HepG2 (cell line): Measurements from ENCODE around the gene KDM5A. TPM values are rescaled to one million over a fixed set of nuclear protein-coding genes. Genes with fewer than 3 reads are reported as not detected.
A peak's percentile ranks its signal among the peaks of the same experiment; 100 is the strongest.

Experiments
- HMGA1 ChIP-seq: sonication (generic); formaldehyde crosslinking; conservative IDR thresholded peaks from 2 replicates; pipeline ENCODE4 v1.4.0; 2020; ENCODE audit warnings: missing genetic modification reagents
- IKZF4 ChIP-seq: sonication (generic); formaldehyde crosslinking; IDR thresholded peaks from 2 replicates; pipeline ENCODE4 v1.5.1; 2020; ENCODE audit warnings: borderline replicate concordance, mild to moderate bottlenecking, low read depth, missing genetic modification reagents; ENCODE audit errors: not compliant biosample characterization
- KDM4B ChIP-seq: sonication (generic); formaldehyde crosslinking; IDR thresholded peaks from 2 replicates; pipeline ENCODE4 v1.4.0; 2020; ENCODE audit warnings: missing genetic modification reagents
- MATR3 ChIP-seq: sonication (generic); formaldehyde crosslinking; IDR thresholded peaks from 2 replicates; pipeline ENCODE4 v1.4.0; 2020; ENCODE audit warnings: missing genetic modification reagents
- MBD4 ChIP-seq: IDR thresholded peaks from 2 replicates; pipeline ENCODE4 v1.6.1; 2012; ENCODE audit warnings: low read length, inconsistent platforms, borderline replicate concordance
- NFRKB ChIP-seq: fragments of 450-650 bp; IDR thresholded peaks from 2 replicates; pipeline ENCODE4 v1.6.1; 2017
- RBM22 ChIP-seq: fragments of 200-400 bp; formaldehyde crosslinking; optimal IDR thresholded peaks from 2 replicates; pipeline ENCODE3; 2017; ENCODE audit warnings: mild to moderate bottlenecking, low read length, moderate library complexity
- RFXAP ChIP-seq: sonication (generic); formaldehyde crosslinking; IDR thresholded peaks from 2 replicates; pipeline ENCODE4 v1.4.0; 2020; ENCODE audit warnings: missing genetic modification reagents, borderline replicate concordance
- RXRB ChIP-seq: IDR thresholded peaks from 2 replicates; pipeline ENCODE4 v1.6.1; 2016; ENCODE audit warnings: borderline replicate concordance, missing genetic modification reagents, missing compliant biosample characterization
- SATB2 ChIP-seq: sonication (generic); formaldehyde crosslinking; IDR thresholded peaks from 2 replicates; pipeline ENCODE4 v1.5.0; 2020; ENCODE audit warnings: missing genetic modification reagents
- SIX1 ChIP-seq: sonication (generic); formaldehyde crosslinking; IDR thresholded peaks from 2 replicates; pipeline ENCODE4 v1.4.0; 2020; ENCODE audit warnings: missing genetic modification reagents, borderline replicate concordance
- TCF7 ChIP-seq: sonication (generic); IDR thresholded peaks from 2 replicates; pipeline ENCODE4 v1.6.1; 2016; ENCODE audit warnings: antibody characterized with exemption, low read depth
- ZFX ChIP-seq: sonication (generic); formaldehyde crosslinking; IDR thresholded peaks from 2 replicates; pipeline ENCODE4 v1.4.0; 2020; ENCODE audit warnings: mild to moderate bottlenecking, low read depth, missing genetic modification reagents, moderate library complexity
- ZNF160 ChIP-seq: sonication (generic); formaldehyde crosslinking; IDR thresholded peaks from 2 replicates; pipeline ENCODE4 v1.8.0; 2022; ENCODE audit warnings: mild to moderate bottlenecking, inconsistent platforms, missing genetic modification reagents
- ZNF678 ChIP-seq: sonication (generic); formaldehyde crosslinking; IDR thresholded peaks from 2 replicates; pipeline ENCODE4 v1.4.0; 2020; ENCODE audit warnings: mild to moderate bottlenecking, missing genetic modification reagents
- ZNF720 ChIP-seq: sonication (generic); formaldehyde crosslinking; IDR thresholded peaks from 2 replicates; pipeline ENCODE4 v1.4.0; 2020; ENCODE audit warnings: missing genetic modification reagents
- ZNF777 ChIP-seq: sonication (generic); formaldehyde crosslinking; IDR thresholded peaks from 2 replicates; pipeline ENCODE4 v1.4.0; 2020; ENCODE audit warnings: missing genetic modification reagents
- ZSCAN9 ChIP-seq: IDR thresholded peaks from 2 replicates; pipeline ENCODE4 v1.6.1; 2016; ENCODE audit warnings: borderline replicate concordance
- ZZZ3 ChIP-seq: sonication (generic); formaldehyde crosslinking; IDR thresholded peaks from 2 replicates; pipeline ENCODE4 v1.4.0; 2020; ENCODE audit warnings: missing genetic modification reagents, mild to moderate bottlenecking, borderline replicate concordance
- polyA plus RNA-seq, 8 experiments: library from polyadenylated mRNA; depleted of rRNA in 3 of 8; stranded (reverse) in 7 of 8; unstranded in 1 of 8; fragments of >200 nt; fragmentation: Illumina TruSeq in 4 of 8; extraction: Trizol in 4 of 8; gene quantifications; 2 replicates each; pipeline versions ENCODE4 v1.2.1 to v1.2.3, GENCODE V29; 2011 to 2016; ENCODE audit warnings: low read depth in 4 of 8, missing spikeins in 1 of 8, mixed read lengths in 1 of 8; ENCODE audit not compliant: insufficient read depth in 1 of 8
- total RNA-seq, 5 experiments: library from RNA; depleted of rRNA; stranded (reverse); fragments of >200 nt; fragmentation: Illumina TruSeq; extraction: Trizol; gene quantifications; 2 replicates each; pipeline ENCODE4 v1.2.3, GENCODE V29; 2016; ENCODE audit warnings: low read depth in 1 of 5
- TF ChIP-seq, protein P1 (sequence below): sonication (generic); formaldehyde crosslinking; IDR thresholded peaks from 2 replicates; pipeline ENCODE4 v1.4.0; 2020; ENCODE audit warnings: missing genetic modification reagents
- TF ChIP-seq, protein P2 (sequence below): sonication (generic); formaldehyde crosslinking; IDR thresholded peaks from 2 replicates; pipeline ENCODE4 v1.4.0; 2020; ENCODE audit warnings: missing genetic modification reagents, borderline replicate concordance

Gene KDM5A
- total and polyA plus RNA-seq, 2 of the 13 experiments (the other 11 are each of a cell fraction or from before 2014, with no cell fraction given) = 12.0 to 29.2 TPM

GRCh38 chr12:401235-402028 lies 12.3 kb upstream of the KDM5A start, which contains the start of gene CCDC77 (continued):
- TF ChIP-seq, protein P1, sequence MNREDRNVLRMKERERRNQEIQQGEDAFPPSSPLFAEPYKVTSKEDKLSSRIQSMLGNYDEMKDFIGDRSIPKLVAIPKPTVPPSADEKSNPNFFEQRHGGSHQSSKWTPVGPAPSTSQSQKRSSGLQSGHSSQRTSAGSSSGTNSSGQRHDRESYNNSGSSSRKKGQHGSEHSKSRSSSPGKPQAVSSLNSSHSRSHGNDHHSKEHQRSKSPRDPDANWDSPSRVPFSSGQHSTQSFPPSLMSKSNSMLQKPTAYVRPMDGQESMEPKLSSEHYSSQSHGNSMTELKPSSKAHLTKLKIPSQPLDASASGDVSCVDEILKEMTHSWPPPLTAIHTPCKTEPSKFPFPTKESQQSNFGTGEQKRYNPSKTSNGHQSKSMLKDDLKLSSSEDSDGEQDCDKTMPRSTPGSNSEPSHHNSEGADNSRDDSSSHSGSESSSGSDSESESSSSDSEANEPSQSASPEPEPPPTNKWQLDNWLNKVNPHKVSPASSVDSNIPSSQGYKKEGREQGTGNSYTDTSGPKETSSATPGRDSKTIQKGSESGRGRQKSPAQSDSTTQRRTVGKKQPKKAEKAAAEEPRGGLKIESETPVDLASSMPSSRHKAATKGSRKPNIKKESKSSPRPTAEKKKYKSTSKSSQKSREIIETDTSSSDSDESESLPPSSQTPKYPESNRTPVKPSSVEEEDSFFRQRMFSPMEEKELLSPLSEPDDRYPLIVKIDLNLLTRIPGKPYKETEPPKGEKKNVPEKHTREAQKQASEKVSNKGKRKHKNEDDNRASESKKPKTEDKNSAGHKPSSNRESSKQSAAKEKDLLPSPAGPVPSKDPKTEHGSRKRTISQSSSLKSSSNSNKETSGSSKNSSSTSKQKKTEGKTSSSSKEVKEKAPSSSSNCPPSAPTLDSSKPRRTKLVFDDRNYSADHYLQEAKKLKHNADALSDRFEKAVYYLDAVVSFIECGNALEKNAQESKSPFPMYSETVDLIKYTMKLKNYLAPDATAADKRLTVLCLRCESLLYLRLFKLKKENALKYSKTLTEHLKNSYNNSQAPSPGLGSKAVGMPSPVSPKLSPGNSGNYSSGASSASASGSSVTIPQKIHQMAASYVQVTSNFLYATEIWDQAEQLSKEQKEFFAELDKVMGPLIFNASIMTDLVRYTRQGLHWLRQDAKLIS (CRISPR knock-in tag) = no peak
- TF ChIP-seq TCF7 (no peak), IKZF4 (CRISPR knock-in tag) (no peak), RFXAP (CRISPR knock-in tag) (peak; percentile 65; the same call in 1 of the 2 replicates), ZZZ3 (no peak), ZSCAN9 (CRISPR knock-in tag) (peak; percentile 57; the same call in 1 of the 2 replicates), KDM4B (CRISPR knock-in tag) (0 out of 2 replicates have a peak, but pooled peaks have one; percentile 37), ZNF678 (no peak), RBM22 (peak; percentile 18), ZNF720 (CRISPR knock-in tag) (no peak), HMGA1 (CRISPR knock-in tag) (no peak), ZNF160 (CRISPR knock-in tag) (0 out of 2 replicates have a peak, but pooled peaks have one; percentile 16), SIX1 (no peak), RXRB (CRISPR knock-in tag) (no peak; the same call in 1 of the 2 replicates), NFRKB (no peak), ZNF777 (CRISPR knock-in tag) (no peak; the same call in 1 of the 2 replicates), SATB2 (CRISPR knock-in tag) (no peak), MBD4 (no peak), MATR3 (CRISPR knock-in tag) (no peak), ZFX (CRISPR knock-in tag) (peak; percentile 70; the same call in 1 of the 2 replicates)
- TF ChIP-seq, protein P2, sequence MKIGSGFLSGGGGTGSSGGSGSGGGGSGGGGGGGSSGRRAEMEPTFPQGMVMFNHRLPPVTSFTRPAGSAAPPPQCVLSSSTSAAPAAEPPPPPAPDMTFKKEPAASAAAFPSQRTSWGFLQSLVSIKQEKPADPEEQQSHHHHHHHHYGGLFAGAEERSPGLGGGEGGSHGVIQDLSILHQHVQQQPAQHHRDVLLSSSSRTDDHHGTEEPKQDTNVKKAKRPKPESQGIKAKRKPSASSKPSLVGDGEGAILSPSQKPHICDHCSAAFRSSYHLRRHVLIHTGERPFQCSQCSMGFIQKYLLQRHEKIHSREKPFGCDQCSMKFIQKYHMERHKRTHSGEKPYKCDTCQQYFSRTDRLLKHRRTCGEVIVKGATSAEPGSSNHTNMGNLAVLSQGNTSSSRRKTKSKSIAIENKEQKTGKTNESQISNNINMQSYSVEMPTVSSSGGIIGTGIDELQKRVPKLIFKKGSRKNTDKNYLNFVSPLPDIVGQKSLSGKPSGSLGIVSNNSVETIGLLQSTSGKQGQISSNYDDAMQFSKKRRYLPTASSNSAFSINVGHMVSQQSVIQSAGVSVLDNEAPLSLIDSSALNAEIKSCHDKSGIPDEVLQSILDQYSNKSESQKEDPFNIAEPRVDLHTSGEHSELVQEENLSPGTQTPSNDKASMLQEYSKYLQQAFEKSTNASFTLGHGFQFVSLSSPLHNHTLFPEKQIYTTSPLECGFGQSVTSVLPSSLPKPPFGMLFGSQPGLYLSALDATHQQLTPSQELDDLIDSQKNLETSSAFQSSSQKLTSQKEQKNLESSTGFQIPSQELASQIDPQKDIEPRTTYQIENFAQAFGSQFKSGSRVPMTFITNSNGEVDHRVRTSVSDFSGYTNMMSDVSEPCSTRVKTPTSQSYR (CRISPR knock-in tag) = no peak
